Left colon (tissue), 2 donors: ENCODE data around the gene ADAMTS1. TPM values are rescaled to one million over a fixed set of nuclear protein-coding genes. Genes with fewer than 3 reads are reported as not detected.
A peak's percentile ranks its signal among the peaks of the same experiment; 100 is the strongest.

ENCODE experiments used
- ATAC-seq: fragments of 200-7000 bp; cut with Tn5 transposase; one replicate; pipeline ENCODE4 v1.9.1; 2020; ENCODE audit warnings: mild to moderate bottlenecking, moderate library complexity
- DNase-seq, 2 donors: peaks; one replicate each; pipeline ENCODE4 v3.0.0-alpha.2; 2020
- intact Hi-C, 2 donors: fragments of 100-400 bp; cut with DNase I in 1 of 2; cut with micrococcal nuclease in 1 of 2; formaldehyde crosslinking; loops; one replicate each; pipeline versions ENCODE4 v1.11.2 to v1.14.0; 2022; cut with DNase I, micrococcal nuclease
- total RNA-seq, 2 donors: library from RNA; stranded (reverse); fragmentation: NEBNext Ultra II Directional; extraction: Animal tissue kit (Norgen Biotek cat#: 25700); gene quantifications; one replicate each; pipeline ENCODE4 v1.2.1, GENCODE V29; 2021
- donor health status: DM: no; HTN: no; CAD: no.
- donor health status: DM: yes; HTN: yes; CAD: no.

Gene ADAMTS1
- total RNA-seq, 2 donors from 2014 or later, result 12.6 to 20.6 TPM

DNA sequence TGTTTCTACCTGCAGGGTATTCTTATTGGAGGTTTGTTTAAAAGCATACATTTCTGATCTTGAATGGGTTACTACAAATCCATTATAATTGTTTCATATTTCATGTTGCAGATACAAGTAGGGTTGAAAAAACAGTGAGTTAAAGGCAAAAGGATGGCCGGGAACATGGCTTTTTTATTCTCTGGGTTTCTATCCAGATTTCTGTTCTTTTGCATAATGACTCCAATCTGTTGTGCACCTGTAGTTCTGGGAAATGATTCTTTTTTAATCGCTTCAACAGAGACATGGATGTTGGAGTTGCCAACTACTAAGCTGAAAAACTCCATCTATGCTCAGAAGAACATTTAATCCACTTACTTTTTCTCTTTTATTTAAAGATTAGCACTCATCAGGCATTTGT lies 2.7 kb upstream of the ADAMTS1 start:
- ATAC-seq (no peak), DNase-seq (no peak)
- intact Hi-C loops, result loop anchor here in 1 of 2 donors (5.0 kb wide), 2 partner anchors 1204 to 1899 kb away; no protein-coding TSS in a partner anchor

DNA sequence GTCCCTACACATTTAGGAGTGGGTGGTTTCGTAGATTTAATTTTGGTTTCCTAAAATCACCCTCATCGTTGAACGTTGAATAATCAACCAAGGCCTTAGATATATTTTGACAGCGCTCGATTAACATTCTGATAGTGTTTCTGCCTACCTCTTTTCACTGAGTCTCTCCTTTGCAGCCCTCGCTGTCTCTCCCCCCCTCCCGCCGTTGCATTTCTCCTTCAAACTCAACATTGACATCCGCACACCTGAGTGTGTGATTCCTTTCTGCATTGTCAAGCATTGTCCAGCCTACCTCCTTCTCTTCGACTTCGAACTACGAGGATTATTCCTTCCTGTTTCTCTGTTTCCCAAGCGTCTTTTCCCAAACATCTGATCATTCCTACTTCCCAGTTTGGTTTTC lies 1.8 kb upstream of the ADAMTS1 start:
- intact Hi-C loops, result loop anchor here in 1 of 2 donors (5.0 kb wide), 2 partner anchors 1205 to 1900 kb away; no protein-coding TSS in a partner anchor
- DNase-seq (no peak), ATAC-seq (no peak)

DNA sequence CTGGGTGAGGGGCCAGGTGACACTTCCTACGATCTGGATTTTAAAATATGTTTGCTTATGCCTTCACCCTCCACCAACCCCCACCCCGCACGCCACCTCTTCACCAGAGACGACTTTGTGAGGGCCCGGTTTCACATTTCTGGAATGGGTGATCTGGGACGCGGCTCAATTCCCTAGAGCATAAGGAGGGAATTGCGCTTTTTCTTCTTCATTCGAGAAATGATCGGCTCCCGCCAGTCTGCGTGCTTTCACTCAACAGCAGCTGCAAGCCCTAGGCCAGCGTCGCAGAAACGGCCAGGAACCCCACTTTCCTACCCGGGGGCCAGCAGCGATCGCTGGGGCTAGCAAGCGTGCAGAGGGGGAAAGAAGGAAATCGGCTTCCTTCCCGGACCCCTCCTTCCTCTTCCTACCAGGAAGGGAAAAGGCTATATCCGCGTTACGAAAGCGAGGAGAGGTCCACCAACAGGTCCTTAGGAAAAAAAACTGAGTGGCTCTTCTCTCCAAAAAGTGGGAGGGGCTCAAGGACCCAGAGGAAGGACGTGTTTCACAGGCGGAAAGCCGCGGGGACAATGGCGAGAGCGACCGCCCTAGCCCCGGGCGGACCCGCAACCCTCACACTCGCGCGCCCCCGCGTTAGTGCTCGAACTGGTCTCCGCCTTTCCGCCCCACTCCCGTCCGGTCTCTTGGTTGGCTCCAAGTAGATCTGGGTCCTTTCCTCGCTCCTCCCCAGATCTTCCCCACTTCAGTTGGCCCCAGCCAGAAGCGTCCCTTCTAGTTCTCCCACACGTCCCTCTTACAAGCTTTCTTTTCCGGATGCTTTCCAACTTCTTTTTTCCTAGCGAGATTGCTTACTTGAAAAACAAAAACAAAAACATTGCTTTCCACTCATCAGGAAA lies 1.1 kb upstream of the ADAMTS1 start:
- DNase-seq (peak; percentile 56 to 61), ATAC-seq (no peak)
- intact Hi-C loops, result loop anchor here in 1 of 2 donors (5.0 kb wide), 2 partner anchors 1206 to 1901 kb away; no protein-coding TSS in a partner anchor

DNA sequence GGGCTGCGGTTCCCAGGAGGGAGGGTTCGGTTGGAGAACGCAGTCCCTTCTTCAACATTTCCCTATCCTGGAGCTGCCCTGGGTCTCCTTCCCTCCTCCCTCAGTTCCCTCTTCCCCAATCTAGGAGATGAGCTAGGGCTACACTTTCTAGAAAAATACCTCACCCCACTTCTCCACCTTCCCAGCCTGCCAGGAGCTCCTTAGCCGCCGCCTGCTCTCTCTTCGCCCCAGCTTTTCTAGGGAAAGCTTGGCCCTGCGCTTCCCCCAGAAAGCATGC lies 488 bp upstream of the ADAMTS1 start:
- intact Hi-C loops, result loop anchor here in 1 of 2 donors (5.0 kb wide), 2 partner anchors 1207 to 1902 kb away; no protein-coding TSS in a partner anchor
- DNase-seq (no peak), ATAC-seq (no peak)

DNA sequence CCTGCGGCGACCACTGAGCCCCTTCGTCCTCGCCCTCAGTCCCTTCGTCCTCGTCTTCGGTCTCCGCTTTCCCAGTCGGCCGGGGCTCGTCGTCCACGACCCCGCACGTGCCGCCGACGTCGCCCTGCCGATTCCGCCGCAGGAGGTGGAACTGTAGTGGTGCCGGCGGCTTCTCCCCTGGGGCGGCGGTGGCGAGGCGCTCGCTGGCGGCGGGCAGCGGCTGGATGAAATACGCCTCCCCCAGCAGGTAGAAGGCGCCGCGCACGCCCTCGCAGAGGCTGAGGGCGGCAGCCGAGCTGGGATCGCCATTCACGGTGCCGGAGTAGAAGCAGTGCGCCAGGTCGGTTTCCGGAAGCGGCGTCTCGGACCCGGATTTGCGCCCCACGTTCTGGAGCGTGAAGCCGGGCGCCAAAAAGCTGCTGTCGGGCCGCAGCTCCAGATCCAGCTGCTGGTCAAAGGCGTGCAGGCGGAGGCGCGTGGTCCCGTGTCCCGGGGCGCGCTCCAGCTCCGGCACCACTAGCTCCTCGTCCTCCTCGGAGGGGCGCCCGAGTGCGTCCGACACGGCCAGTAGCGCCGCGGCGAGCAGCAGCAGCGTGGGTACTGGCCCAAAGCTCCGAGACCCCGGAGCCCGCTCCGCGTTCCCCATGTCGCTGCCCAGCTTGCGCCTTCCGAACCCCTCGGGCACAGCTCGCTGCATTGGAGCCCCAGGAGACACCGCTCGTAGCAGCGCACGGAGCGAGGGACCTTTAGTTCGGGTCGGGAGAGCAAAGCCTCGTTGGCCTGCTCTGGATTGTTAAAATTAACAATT lies 747 bp downstream of the ADAMTS1 start:
- DNase-seq, result peak in 1 of 2 donors; percentile 25
- intact Hi-C loops, result loop anchor here in 1 of 2 donors (5.0 kb wide), 2 partner anchors 1208 to 1903 kb away; no protein-coding TSS in a partner anchor
- peak; percentile 35 for ATAC-seq

DNA sequence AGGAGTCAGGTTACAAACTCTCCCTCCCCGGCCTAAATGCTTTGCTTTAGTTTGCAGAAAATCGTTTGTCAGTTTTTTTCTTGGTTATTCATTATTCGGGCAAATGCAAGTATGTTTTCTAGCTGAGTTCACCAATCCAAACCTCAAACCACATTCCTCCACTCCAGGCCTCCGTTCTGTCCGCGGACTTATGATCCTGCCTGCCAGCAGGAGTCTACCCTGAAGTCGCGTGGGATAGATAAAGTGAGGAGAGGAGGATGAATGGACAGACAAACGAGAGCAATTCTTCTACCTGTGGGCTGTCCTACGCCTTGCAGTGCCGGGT lies 1.3 kb downstream of the ADAMTS1 start:
- ATAC-seq (no peak), DNase-seq (no peak)
- intact Hi-C loops, result no loop called here

DNA sequence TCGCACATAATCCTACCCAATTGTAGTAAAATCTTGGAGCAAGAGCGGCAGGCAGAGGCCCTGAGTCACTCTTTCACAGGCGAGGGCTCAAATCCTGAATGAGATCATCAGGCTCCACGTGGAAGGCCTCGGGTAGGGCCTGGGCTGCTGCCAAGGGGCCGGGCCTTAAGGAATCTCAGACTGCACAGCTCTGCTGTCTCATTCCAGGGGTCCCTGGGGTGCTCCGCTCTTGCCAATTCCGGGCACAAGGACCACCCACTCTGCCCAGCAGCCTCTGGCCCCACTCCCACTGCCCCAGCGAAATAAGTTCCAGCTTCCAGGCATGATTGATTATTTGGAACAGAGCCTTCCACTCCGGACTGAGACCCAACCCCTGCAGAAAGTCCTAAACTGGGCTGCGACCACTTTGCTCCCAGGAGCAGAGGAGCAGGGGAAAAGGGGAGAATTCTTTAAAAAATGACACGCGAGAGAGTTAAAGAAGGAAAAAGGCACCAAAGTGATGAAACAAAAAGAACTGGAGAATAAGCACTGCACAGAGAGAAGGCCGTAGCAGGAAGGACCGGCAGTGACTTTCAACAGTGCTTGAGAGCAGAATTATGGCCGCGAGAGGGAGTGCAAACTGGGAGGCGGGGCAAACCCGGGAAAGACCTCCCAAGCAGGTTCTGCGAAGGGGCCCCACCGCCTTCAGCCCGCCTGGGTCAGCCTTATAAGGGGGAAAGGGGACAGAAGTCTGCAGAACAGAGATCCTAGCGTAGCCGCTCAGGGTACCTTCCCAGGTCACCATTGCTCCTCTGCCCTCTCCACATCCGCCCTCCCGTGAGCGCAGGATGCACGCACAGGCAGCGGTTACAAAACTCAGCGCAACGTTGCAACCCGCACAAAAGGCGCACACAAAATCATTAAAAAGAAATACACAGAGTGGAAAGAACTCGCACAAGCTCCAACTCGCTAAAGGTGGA lies 2.0 kb downstream of the ADAMTS1 start:
- ATAC-seq (peak; percentile 85), DNase-seq (peak; percentile 81 to 82)
- intact Hi-C loops, result no loop called here

DNA sequence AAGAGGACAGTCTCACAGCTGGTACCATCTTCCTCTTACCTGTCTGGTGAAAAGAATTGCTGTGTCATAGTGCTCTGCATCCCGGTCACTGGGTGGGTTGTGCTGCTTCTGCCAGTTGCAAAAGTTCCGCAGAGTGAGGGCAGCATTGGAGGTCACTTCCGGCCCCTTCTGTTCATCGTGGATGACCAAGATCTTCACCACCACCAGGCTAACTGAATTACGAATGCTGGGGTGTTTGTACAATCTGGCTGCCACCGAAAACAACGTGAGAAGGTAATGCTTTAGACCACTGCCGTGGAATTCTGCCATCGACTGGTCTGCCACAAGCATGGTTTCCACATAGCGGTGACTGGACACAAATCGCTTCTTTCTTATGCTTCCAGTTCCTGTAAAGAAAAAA lies 2.9 kb downstream of the ADAMTS1 start:
- DNase-seq (no peak), ATAC-seq (no peak)
- intact Hi-C loops, result no loop called here

DNA sequence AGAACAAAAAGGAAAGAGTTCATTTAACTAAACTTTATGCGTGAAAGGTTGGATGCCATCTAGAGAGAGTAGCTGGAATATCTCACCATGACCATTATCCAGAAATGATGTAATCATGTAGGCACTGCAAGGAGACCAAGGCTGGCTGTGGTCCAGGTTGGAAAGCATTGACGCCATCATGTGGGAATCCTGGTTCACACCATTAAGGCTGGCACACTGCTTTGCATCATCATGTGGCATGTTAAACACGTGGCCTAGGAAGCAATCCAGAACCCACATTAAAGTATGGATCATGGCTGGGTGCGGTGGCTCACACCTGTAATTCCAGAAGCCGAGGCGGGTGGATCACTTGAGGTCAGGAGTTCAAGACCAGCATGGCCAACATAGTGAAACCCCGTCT lies 4.3 kb downstream of the ADAMTS1 start:
- ATAC-seq (no peak), DNase-seq (no peak)
- intact Hi-C loops, result no loop called here

DNA sequence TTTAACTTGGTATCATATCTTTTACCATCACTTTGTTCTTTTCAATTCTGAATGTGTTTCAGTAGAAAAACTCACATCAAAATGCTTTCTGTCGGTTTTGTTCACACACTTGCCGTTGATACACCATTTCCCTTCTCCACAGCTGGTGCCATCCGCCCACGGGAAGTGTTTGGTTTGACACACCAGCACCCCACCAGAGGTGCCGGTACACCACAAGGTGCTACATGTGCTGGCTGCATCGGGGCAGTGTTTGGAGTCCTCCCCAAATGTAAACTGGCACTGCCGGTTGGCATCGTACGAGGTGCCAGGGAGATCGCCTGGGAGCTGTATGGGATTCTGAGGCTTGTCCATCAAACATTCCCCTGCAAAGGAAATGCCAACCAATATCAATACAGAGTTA lies 5.0 kb downstream of the ADAMTS1 start:
- intact Hi-C loops, result no loop called here
- ATAC-seq (no peak), DNase-seq (no peak)

DNA sequence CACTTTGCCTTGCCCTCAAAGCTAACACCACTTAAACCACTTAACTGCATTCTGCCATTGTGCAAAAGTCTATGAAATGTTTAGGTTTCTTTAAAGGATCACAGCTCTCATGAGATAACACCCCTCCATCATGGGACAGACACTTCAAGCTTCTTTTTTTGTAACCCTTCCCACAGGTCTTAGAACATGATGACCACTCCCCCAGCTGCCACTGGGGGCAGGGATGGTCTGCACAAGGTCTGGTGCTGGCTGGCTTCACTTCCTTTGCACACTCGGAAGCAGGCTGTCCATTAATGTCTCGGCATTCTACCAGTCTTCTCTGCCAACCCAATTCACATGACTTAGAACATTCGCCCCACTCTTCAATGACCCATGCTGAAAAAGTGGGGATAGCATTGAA lies 7.7 kb downstream of the ADAMTS1 start:
- intact Hi-C loops, result no loop called here
- DNase-seq (no peak), ATAC-seq (no peak)

DNA sequence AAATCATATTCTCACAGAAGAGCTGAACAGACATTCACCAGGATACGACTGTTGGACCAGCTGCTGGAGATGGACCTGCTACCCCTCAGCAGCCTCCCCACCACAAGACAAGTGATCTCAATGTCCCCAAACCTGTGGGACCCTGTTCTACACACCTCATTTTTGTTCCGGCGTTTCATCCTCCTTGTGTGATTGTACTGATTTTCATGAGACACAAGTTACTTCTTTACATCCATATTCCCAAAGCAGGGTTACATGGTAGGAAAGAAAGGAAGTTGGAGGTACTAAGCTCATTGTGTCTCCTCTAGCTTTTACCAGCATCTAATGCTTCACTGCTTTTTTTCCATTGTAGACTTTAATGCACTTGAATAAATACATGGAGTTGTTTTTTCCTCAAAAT lies 8.7 kb downstream of the ADAMTS1 start:
- intact Hi-C loops, result no loop called here
- ATAC-seq, result no peak
- DNase-seq, result no peak

DNA sequence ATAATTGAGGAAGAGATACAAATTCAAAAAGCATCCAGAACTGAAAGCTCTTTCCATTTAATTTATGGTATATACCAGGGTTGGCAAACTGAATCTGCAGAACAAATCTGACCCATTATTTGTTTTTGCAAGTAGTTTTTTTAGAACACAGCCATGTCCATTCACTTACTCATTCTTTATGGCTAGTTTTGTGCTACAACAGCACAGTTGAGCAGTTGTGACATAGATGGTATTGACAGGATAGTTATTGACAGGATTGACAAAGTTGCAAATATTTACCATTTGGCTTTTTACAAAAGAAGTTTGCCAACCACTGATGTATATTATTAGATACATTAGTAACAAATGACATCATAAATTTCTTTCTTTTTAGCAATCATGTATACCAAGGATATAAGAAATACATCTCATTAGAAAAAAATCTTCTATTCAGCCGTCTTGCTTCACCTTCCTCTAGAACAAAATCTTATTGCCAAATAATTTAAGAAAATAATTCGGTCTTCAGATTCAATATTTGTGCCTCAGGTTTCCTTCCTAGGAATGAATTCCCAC lies 9.4 kb downstream of the ADAMTS1 start:
- ATAC-seq (no peak), DNase-seq (no peak)
- intact Hi-C loops, result no loop called here

DNA sequence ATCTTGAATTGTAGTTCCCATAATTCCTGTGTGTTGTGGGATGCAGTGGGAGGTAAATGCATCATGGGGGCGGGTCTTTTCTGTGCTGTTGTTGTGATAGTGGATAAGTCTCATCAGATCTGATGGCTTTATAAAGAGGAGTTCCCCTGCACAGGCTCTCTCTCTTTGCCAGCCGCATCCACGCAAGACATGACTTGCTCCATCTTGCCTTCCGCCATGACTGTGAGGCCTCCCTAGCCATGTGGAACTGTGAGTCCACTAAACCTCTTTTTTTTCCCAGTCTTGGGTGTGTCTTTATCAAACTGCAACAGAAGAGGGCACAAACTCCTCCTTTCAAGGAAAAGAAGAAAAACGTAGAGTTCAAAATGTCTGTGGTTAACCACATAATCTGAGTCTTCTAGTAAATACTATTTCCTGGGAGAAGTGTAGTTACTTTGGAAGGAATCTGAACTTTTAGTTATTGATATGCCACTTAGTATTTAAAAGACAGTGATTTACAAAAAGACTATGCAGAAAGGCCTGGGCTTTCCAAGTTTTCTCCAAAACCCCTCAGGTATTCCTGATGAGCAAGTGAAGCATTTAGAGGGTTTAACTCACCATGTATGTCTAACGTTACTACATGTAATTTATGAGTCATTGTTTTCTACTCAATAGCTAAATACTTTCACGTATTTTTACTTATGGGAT lies 10.0 kb downstream of the ADAMTS1 start:
- ATAC-seq (no peak), DNase-seq (no peak)
- intact Hi-C loops, result no loop called here

DNA sequence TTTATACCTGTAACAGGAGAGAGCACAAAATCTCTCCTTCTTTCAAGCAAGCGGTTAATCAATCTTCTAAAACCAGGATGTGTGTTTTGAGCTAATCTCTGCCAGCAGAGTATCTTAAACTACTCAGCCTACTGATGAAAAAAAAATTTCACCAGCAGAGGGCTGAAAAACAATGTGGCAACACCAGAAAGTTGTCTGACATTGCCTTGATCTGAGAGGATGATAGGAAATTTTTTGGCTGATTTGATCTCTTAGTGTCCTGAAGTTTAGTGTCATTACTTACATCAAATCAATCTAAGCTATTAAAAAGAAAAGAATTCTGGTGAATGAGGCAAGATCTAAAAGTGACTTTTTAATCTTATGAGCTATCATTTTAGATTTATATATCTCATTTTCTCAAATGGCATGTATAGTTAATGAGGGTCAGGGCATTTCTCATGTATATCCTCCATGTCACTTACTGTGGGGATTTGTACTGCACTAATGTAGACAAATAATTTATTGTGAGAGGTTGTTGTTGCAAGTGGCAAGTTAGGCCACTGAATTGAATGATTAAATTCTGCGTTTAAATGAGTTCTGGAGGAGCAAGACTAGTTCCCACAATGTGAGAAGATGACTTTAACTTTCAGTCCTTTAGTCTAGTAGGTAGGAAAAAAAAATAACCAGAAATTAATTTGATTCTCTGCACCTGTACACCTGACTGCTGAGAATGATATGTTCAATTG lies 10.9 kb downstream of the ADAMTS1 start:
- DNase-seq (no peak), ATAC-seq (no peak)
- intact Hi-C loops, result no loop called here

DNA sequence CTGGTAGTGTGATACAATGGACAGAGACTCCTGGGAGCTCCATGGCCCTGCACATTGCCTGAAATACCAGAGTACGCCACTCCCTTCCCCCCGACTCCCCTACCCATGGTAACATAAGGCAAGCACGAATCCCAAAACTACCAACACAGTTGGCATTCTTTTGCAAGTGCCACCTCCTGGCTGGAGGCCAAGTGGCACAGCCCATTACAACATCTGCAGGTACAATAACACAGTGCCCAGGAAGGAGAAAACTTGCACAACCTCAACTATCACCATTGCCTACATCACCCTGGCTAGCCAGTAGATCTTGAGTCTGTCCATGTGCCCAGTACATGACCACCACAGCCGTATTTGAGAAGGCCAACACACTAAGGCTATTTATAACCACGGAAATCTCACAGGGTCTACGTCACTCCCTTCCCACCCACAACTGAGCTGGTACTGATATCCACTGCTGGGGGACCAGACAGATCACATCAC lies 11.7 kb downstream of the ADAMTS1 start:
- ATAC-seq (no peak), DNase-seq (no peak)
- intact Hi-C loops, result no loop called here

DNA sequence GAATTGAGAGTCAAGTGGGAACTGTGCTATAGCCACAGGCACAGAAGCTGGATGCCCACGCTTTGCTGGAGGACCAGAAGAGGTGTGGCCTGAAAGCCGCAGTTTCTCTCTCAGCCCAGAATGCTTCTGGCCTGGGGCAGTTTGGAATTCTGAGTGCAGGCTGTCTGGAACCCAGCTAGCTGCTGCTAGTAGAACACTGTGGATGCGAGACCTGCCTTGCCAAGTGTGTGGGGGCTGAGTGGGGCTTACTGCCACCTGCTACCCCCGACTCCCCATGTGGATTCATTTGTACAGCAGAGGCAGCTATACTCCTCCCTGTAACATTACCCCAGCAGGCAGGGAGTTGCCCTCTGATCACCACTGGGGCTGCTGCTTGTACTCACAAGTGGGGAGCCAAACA lies 12.2 kb downstream of the ADAMTS1 start:
- DNase-seq (no peak), ATAC-seq (no peak)
- intact Hi-C loops, result no loop called here
